Mucosa of rectum (tissue), 2 donors: ENCODE data around the gene RIF1.

Experiments used
- H3K27ac ChIP-seq, 2 donors: one replicate each; pipeline ENCODE4 v1.7.0; 2013; ENCODE audit warnings: inconsistent platforms in 2 of 2, low read depth in 2 of 2, low read length in 2 of 2
- H3K27me3 ChIP-seq, 2 donors: one replicate each; pipeline ENCODE4 v1.7.0; 2013; ENCODE audit warnings: low read length in 2 of 2; ENCODE audit not compliant: control insufficient read depth in 2 of 2, insufficient read depth in 2 of 2
- H3K36me3 ChIP-seq, 2 donors: one replicate each; pipeline ENCODE4 v1.7.0; 2013; ENCODE audit warnings: low read length in 2 of 2; ENCODE audit not compliant: control insufficient read depth in 2 of 2, insufficient read depth in 2 of 2
- H3K4me1 ChIP-seq, 2 donors: one replicate each; pipeline ENCODE4 v1.7.0; 2013; ENCODE audit warnings: low read length in 2 of 2, mild to moderate bottlenecking in 1 of 2; ENCODE audit not compliant: control insufficient read depth in 2 of 2, insufficient read depth in 2 of 2
- H3K4me3 ChIP-seq, 2 donors: one replicate each; pipeline ENCODE4 v1.7.0; 2013; ENCODE audit warnings: low read length in 2 of 2
- H3K9ac ChIP-seq, 2 donors: one replicate each; pipeline ENCODE4 v1.7.0; 2013; ENCODE audit warnings: low read length in 2 of 2, low read depth in 1 of 2, mild to moderate bottlenecking in 1 of 2
- H3K9me3 ChIP-seq, 2 donors: one replicate each; pipeline ENCODE4 v1.7.0; 2013; ENCODE audit warnings: low read length in 2 of 2; ENCODE audit not compliant: control insufficient read depth in 2 of 2
- donor health status: healthy.
- donor health status: Normal muscosa, but diverticular disease.

RIF1 gene

GRCh38 chr2:151476287-151476686 is 66.6 kb downstream of the RIF1 start:
- Histone ChIP-seq H3K4me3 (no peak overlapping the region), H3K4me1 (no peaks in the 10 kb centered on the region), H3K36me3 (peaks cover 9 to 18% of the 10 kb centered on the region in 2 donors), H3K27ac (no peak overlapping the region), H3K9me3 (no peaks in the 10 kb centered on the region), H3K9ac (no peak overlapping the region), H3K27me3 (no peaks in the 10 kb centered on the region)

DNA sequence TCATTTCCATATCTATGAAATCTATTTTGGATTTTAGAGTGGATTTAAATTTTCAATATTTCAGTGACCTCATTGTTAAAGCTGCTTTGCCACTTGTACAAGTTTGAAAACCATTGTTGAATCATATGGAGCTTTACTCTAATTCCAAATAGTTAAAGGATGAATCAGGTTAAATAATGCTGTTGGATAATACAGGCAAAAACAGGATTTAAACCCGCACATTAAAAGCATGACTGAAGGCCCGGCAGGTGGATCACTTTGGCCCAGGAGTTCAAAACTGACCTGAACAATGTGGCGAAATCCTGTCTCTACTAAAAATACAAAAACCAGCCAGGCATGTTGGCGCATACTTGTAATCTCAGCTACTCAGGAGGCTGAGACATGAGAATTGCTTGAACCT is 68.3 kb downstream of the RIF1 start:
- Histone ChIP-seq H3K36me3 (peaks cover 13 to 18% of the 10 kb centered on the region in 2 donors), H3K9me3 (no peaks in the 10 kb centered on the region), H3K27ac (no peak overlapping the region)

DNA sequence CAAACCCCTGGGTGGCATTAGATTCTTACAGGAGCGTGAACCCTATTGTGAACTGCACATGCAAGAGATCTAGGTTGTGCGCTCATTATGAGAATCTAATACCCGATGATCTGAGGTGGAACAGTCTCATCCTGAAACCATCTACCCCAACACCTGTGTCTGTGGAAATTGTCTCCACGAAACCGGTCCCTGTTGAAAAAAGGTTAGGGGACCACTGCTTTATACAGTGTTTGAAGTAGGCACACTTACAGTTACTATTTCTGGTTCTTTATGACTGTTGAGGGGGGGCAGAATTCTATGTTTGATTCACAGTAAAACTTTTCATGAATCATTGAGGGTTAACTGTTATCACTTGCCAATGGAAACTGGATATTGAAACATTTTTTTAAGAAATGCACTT is 72.0 kb downstream of the RIF1 start:
- H3K27ac ChIP-seq: no peak overlapping the region
- H3K36me3 ChIP-seq: peaks cover 7 to 8% of the 10 kb centered on the region in 2 donors
- H3K9ac ChIP-seq: no peak overlapping the region
- no peaks in the 10 kb centered on the region for H3K9me3 ChIP-seq
- H3K4me1 ChIP-seq: no peaks in the 10 kb centered on the region
- no peak overlapping the region for H3K4me3 ChIP-seq
- H3K27me3 ChIP-seq: no peaks in the 10 kb centered on the region

More for the DNA sequence above, 68.3 kb downstream of the RIF1 start:
- no peak overlapping the region for H3K9ac ChIP-seq
- no peak overlapping the region for H3K4me3 ChIP-seq
- H3K27me3 ChIP-seq: no peaks in the 10 kb centered on the region
- no peaks in the 10 kb centered on the region for H3K4me1 ChIP-seq

GRCh38 chr2:151482171-151482725 is 72.5 kb downstream of the RIF1 start:
- H3K27ac ChIP-seq: no peak overlapping the region
- no peaks in the 10 kb centered on the region for H3K4me1 ChIP-seq
- H3K9ac ChIP-seq: no peak overlapping the region
- H3K27me3 ChIP-seq: no peaks in the 10 kb centered on the region
- no peaks in the 10 kb centered on the region for H3K9me3 ChIP-seq
- H3K36me3 ChIP-seq: peaks cover 7 to 8% of the 10 kb centered on the region in 2 donors
- no peak overlapping the region for H3K4me3 ChIP-seq

DNA sequence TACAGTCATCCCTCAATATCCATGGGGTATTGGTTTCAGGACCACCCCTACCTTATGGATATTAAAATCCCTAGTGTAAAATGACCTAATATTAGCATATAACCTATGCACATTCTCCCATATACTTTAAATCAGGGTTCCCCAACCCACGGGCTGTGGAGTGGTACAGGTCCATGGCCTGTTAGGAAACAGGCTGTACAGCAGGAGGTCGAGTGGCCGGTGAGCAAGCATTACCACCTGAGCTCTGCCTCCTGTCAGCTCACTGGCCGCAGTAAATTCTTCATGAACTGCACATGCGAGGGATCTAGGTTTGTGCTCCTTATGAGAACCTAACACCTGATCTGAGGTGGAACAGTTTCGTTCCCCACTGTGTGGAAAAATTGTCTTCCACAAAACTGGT is 73.8 kb downstream of the RIF1 start:
- peaks cover 7 to 8% of the 10 kb centered on the region in 2 donors for H3K36me3 ChIP-seq
- no peaks in the 10 kb centered on the region for H3K4me1 ChIP-seq
- H3K9me3 ChIP-seq: no peaks in the 10 kb centered on the region
- H3K27me3 ChIP-seq: no peaks in the 10 kb centered on the region
- H3K9ac ChIP-seq: no peak overlapping the region
- H3K27ac ChIP-seq: no peak overlapping the region
- H3K4me3 ChIP-seq: no peak overlapping the region

DNA sequence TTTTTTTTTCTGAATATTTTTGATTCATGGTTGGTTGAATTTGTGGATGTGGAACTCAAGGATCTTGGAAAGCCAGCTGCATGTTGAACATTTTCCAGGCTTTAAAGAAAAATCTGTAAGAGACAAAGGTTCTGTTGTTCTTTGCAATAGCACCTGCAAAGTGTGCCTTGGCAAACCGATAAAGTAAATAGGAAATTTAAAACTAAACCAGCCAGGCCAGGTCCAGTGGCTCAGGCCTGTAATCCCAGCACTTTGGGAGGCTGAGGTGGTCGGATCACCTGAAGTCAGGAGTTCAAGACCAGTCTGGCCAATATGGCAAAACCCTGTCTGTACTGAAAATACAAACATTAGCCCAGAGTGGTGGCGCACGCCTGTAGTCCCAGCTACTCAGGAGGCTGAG is 74.4 kb downstream of the RIF1 start:
- Histone ChIP-seq H3K9ac (no peak overlapping the region), H3K4me3 (no peak overlapping the region), H3K27me3 (no peaks in the 10 kb centered on the region), H3K4me1 (no peaks in the 10 kb centered on the region), H3K9me3 (no peaks in the 10 kb centered on the region), H3K27ac (no peak overlapping the region), H3K36me3 (peaks cover 7 to 8% of the 10 kb centered on the region in 2 donors)

GRCh38 chr2:151486053-151486452 is 76.4 kb downstream of the RIF1 start:
- Histone ChIP-seq H3K9ac (no peak overlapping the region), H3K9me3 (no peaks in the 10 kb centered on the region), H3K4me1 (no peaks in the 10 kb centered on the region), H3K27me3 (no peaks in the 10 kb centered on the region), H3K36me3 (peaks cover 6 to 8% of the 10 kb centered on the region in 2 donors), H3K4me3 (no peak overlapping the region), H3K27ac (no peak overlapping the region)

GRCh38 chr2:151490276-151490675 is 80.6 kb downstream of the RIF1 start:
- H3K9ac ChIP-seq: no peak overlapping the region
- no peak overlapping the region for H3K4me3 ChIP-seq
- no peaks in the 10 kb centered on the region for H3K9me3 ChIP-seq
- H3K27ac ChIP-seq: no peak overlapping the region
- no peaks in the 10 kb centered on the region for H3K36me3 ChIP-seq
- H3K27me3 ChIP-seq: no peaks in the 10 kb centered on the region
- no peaks in the 10 kb centered on the region for H3K4me1 ChIP-seq

DNA sequence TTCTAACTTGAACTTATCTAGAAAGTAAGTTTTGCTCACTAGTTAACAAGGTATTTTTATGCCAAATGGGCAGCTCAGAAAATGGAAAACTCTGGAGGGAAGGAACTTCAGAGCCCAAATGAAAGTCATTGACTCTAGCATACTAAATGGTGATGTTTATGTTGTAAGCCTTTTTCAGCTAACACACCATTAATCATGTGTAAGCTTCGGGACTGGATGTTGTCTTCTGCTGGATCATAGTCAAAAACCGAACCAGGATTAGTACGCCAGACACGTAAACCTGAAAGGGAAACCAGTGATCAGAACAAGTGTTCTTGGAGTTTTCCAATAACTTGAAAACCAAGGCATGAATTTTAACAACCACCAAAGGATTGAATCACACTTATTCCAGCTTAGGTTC is 81.8 kb downstream of the RIF1 start:
- no peaks in the 10 kb centered on the region for H3K36me3 ChIP-seq
- no peak overlapping the region for H3K27ac ChIP-seq
- no peak overlapping the region for H3K9ac ChIP-seq
- H3K4me1 ChIP-seq: no peaks in the 10 kb centered on the region
- H3K9me3 ChIP-seq: no peaks in the 10 kb centered on the region
- no peak overlapping the region for H3K4me3 ChIP-seq
- H3K27me3 ChIP-seq: no peaks in the 10 kb centered on the region

DNA sequence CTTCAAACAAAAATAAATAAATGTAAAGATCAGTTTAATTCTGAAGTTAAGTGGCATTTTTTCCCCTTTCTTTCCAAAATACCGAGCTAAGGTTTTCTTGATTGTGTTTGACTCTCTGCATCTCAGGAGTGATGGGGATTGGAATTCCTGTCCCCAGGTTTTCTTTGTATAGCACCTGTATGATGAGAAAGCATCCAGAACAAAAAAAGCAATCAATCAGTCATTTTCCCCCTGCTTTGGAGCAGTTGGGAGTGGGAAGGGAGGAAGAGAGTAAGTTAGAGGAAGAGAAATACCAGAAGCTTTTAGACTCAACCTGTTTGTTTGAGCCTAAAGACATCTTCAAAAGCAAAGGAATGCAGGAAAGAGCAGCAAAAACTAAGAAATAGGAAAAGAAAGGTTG is 88.5 kb downstream of the RIF1 start:
- Histone ChIP-seq H3K27ac (no peak overlapping the region), H3K4me1 (no peaks in the 10 kb centered on the region), H3K9me3 (no peaks in the 10 kb centered on the region), H3K4me3 (no peak overlapping the region), H3K9ac (no peak overlapping the region), H3K27me3 (no peaks in the 10 kb centered on the region), H3K36me3 (no peaks in the 10 kb centered on the region)

- Histone ChIP-seq H3K4me1 (no peaks in the 10 kb centered on the region), H3K9me3 (no peaks in the 10 kb centered on the region), H3K9ac (no peak overlapping the region), H3K4me3 (no peak overlapping the region), H3K27me3 (no peaks in the 10 kb centered on the region), H3K36me3 (no peaks in the 10 kb centered on the region), H3K27ac (no peak overlapping the region)
Observed at GRCh38 chr2:151506170-151506569, 96.5 kb downstream of the RIF1 start.
